Measurements from ENCODE around the gene TRMT44. TPM values are rescaled to one million over a fixed set of nuclear protein-coding genes. Genes with fewer than 3 reads are reported as not detected.

Gene TRMT44
- total RNA-seq, 1 donor from 2014 or later, result 12.4 TPM

GRCh38 chr4:8525383-8526120, 85.0 kb downstream of the TRMT44 start:
- Mint-ChIP-seq H3K27me3 (ENCODE audit: low read depth) (no peaks in the 10 kb centered on the region), H3K4me1 (ENCODE audit: low read depth) (peaks cover 36% of the 10 kb centered on the region), H3K4me3 (ENCODE audit: unreplicated experiment) (no peak overlapping the region), H3K36me3 (ENCODE audit: low read depth) (no peaks in the 10 kb centered on the region), H3K9me3 (ENCODE audit: low read depth) (peaks cover 5% of the 10 kb centered on the region), H3K27ac (ENCODE audit: unreplicated experiment) (peak overlapping the region; percentile 87)
- peak; percentile 42 for TF ChIP-seq CTCF (IDR thresholded peaks at IDR 0.05)
- peak; percentile 58 for DNase-seq (ENCODE audit: low spot score)

Other genes starting within 250 kb of the TRMT44 start
- gene SH3TC1, start 241.5 kb upstream of the TRMT44 start, total RNA-seq, result 1.2 to 1.4 TPM (median 1.2 TPM) in 3 replicates
- 0.68 to 4.8 TPM (median 3.5 TPM) in 3 replicates for gene HTRA3, start 171.0 kb upstream of the TRMT44 start, total RNA-seq
- 34.8 to 51.6 TPM (median 44.0 TPM) in 3 replicates for gene ACOX3, start 54 bp upstream of the TRMT44 start, total RNA-seq
- gene GPR78, start 139.6 kb downstream of the TRMT44 start, total RNA-seq, result 0.15 to 1.2 TPM (median 0.44 TPM) in 3 replicates
- 8.9 to 22.2 TPM (median 9.5 TPM) in 3 replicates for gene CPZ, start 152.0 kb downstream of the TRMT44 start, total RNA-seq

All from chondrocyte (in vitro differentiated cells).